Activated CD8-positive, alpha-beta memory T cell treated with anti-CD3 and anti-CD28 coated beads, Interleukin-2, amount 50 U/mL, for 1 hour (primary cell): ENCODE data around the gene FGF7.
"Not testable (repeated sequence)": the region's sequence is repeated elsewhere in the genome, so short reads cannot be mapped to it uniquely, and the experiment has no call there.

Experiments
- DNase-seq: peaks from one replicate; pipeline ENCODE4 v3.0.0-alpha.2; 2020; ENCODE audit errors: extremely low read depth

Gene FGF7

GRCh38 chr15:49494842-49495241, 71.8 kb downstream of the FGF7 start:
- no peak for DNase-seq

GRCh38 chr15:49495993-49496753, 73.1 kb downstream of the FGF7 start:
- no peak for DNase-seq

- DNase-seq, result no peak
Observed at GRCh38 chr15:49501586-49501985, 78.5 kb downstream of the FGF7 start.

GRCh38 chr15:49506341-49506740, 83.3 kb downstream of the FGF7 start:
- DNase-seq, result no peak

- DNase-seq, result no peak
Observed at GRCh38 chr15:49507261-49507660, 84.2 kb downstream of the FGF7 start.

- not testable (repeated sequence) for DNase-seq
Observed at GRCh38 chr15:49512739-49513138, 89.7 kb downstream of the FGF7 start.

GRCh38 chr15:49521802-49522201, 98.8 kb downstream of the FGF7 start:
- no peak for DNase-seq

GRCh38 chr15:49528289-49528688, 105.2 kb downstream of the FGF7 start:
- no peak for DNase-seq

- DNase-seq, result no peak
Observed at GRCh38 chr15:49530092-49530491, 107.0 kb downstream of the FGF7 start.
